Muscle of arm (tissue), 12 donors: ENCODE results near the gene BLACAT1. TPM values are rescaled to one million over a fixed set of nuclear protein-coding genes. Genes with fewer than 3 reads are reported as not detected.
"Not testable (repeated sequence)": the region's sequence is repeated elsewhere in the genome, so short reads cannot be mapped to it uniquely, and the experiment has no call there.

Experiments used
- DNase-seq: peaks from one replicate; pipeline ENCODE4 v3.0.0-alpha.2; 2013
- polyA plus RNA-seq, 12 donors: library from polyadenylated mRNA; unstranded; fragments of 120-200 nt; gene quantifications; one replicate each; pipeline ENCODE4 v1.2.1, GENCODE V29; 2013; ENCODE audit not compliant: insufficient read length in 12 of 12

BLACAT1 gene
- polyA plus RNA-seq, 12 donors = 0.12 TPM; not detected in 11

DNA sequence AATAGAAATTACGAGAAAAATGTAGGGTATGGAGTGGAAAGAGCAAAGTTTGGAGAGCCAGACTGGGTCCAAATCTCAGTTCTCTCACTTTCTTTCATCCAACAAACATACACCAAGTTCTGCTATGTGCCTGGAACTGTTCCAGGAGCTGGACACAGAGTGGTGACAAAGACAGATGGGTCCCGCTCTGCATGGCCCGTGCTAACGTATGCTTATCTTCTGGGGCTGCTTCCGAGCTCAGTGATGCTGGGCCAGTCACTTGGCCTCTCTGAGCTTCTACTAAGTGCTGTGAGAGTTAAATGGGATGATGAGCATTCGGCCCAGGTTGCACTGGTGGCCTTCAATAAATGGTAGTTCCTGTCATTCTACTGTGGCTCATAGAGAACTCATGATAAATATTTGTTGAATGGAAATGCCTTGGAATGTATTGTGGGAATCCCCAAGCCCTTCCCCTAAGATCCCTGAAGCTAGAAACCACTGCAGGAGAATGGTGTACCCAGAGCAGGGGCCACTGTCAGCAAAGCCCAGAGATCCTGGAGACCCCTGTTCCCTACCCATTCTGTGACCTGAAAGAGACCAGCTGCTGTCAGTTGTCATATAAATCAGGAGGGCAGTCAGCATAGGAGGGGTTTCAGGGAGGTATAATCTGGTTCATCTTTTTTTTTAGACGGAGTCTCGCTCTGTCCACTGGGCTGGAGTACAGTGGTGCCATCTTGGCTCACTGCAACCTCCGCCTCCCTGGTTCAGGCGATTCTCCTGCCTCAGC is 37.8 kb downstream of the BLACAT1 start:
- DNase-seq = no peak

DNA sequence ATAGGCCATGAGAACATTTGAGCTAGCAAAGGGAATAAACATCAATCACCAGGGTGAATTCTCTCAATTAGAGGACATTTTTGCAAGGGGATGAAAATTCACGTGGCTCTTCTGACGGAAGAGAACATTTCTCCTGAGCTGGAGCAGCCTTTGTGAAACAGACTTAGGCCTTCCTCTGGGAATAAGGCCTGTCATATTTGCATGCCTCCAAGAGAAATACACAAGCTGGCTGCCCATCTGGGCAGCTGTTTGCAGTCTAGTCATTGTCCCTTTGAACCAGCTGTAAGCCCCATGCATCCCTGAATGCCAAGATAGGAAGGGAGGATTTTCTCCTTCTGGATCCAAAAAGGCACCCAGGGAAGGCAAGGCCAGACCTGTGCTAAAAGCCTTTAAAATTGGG is 39.5 kb downstream of the BLACAT1 start:
- no peak for DNase-seq

GRCh38 chr1:205410581-205411298 is 45.1 kb downstream of the BLACAT1 start:
- DNase-seq = no peak

DNA sequence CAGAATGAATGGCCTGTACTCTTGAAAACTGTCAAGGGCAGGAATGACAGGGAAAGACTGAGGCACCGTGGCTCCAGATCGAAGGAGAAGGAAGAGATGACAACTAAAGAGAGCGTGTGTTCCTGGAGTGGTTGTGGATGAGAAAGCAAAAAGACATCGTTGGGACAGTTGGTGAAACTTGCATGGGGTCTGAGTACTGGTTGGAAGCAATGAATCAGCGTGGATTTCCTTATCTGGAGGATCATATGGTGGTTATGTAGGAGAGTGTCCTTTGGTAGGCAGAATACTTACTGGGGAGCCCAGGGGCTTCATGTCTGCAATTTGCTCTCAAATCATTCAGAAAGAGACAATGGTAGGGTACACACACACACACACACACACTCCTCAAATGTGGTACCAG is 47.9 kb downstream of the BLACAT1 start:
- no peak for DNase-seq

DNA sequence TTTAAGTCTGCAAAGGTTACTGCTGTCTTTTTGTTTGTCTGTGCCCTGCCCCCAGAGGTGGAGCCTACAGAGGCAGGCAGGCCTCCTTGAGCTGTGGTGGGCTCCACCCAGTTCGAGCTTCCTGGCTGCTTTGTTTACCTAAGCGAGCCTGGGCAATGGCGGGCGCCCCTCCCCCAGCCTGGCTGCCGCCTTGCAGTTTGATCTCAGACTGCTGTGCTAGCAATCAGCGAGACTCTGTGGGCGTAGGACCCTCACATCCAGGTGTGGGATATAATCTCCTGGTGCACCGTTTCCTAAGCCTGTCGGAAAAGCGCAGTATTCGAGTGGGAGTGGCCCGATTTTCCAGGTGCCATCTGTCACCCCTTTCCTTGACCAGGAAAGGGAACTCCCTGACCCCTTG is 49.6 kb downstream of the BLACAT1 start:
- not testable (repeated sequence) for DNase-seq

Other genes starting within 250 kb of the BLACAT1 start
- 1 to 10 TPM in 11 of 12 donors, not detected in 1; 6.0 to 9.3 (median 8.1) TPM for gene DSTYK, start 244.3 kb downstream of the BLACAT1 start, polyA plus RNA-seq
- 10 to 100 TPM in 5 of 12 donors, 1 to 10 TPM in 6, not detected in 1; 6.6 to 21.3 (median 10.0) TPM for gene TMCC2, start 228.1 kb downstream of the BLACAT1 start, polyA plus RNA-seq
- 1 to 10 TPM in 1 of 12 donors, under 1 TPM in 9, not detected in 2; 0.25 to 1.8 (median 0.69) TPM for gene NUAK2, start 134.3 kb downstream of the BLACAT1 start, polyA plus RNA-seq
- 1 to 10 TPM in 1 of 12 donors, under 1 TPM in 9, not detected in 2; 0.17 to 1.0 (median 0.38) TPM for gene KLHDC8A, start 99.1 kb downstream of the BLACAT1 start, polyA plus RNA-seq
- under 1 TPM in 1 of 12 donors, not detected in 11; 0.29 TPM for gene LEMD1, start 34.0 kb downstream of the BLACAT1 start, polyA plus RNA-seq
- 10 to 100 TPM in 4 of 12 donors, 1 to 10 TPM in 7, not detected in 1; 5.2 to 14.5 (median 8.0) TPM for gene CDK18, start 48.6 kb upstream of the BLACAT1 start, polyA plus RNA-seq
- gene ELK4, start 176.0 kb upstream of the BLACAT1 start, polyA plus RNA-seq = 10 to 100 TPM in 11 of 12 donors, not detected in 1; 13.3 to 25.8 (median 19.9) TPM
- gene SLC45A3, start 224.5 kb upstream of the BLACAT1 start, polyA plus RNA-seq = 1 to 10 TPM in 11 of 12 donors, not detected in 1; 1.9 to 9.8 (median 3.4) TPM